Sciatic nerve (tissue), 2 donors: Measurements from ENCODE around the gene SMIM24. TPM values are rescaled to one million over a fixed set of nuclear protein-coding genes. Genes with fewer than 3 reads are reported as not detected.

Experiments used
- ATAC-seq: fragments of 200-7000 bp; cut with Tn5 transposase; one replicate; pipeline ENCODE4 v1.9.1; 2020; ENCODE audit warnings: mild to moderate bottlenecking, moderate library complexity
- DNase-seq: peaks from one replicate; pipeline ENCODE4 v3.0.0-alpha.2; 2020; ENCODE audit warnings: low spot score
- intact Hi-C: fragments of 100-400 bp; cut with DNase I; formaldehyde crosslinking; loops from one replicate; pipeline ENCODE4 v1.14.2; 2022
- total RNA-seq: library from RNA; stranded (reverse); fragmentation: NEBNext Ultra II Directional; extraction: Animal tissue kit (Norgen Biotek cat#: 25700); gene quantifications from one replicate; pipeline ENCODE4 v1.2.1, GENCODE V29; 2021
- donor health status: DM: no; HTN: no; CAD: no.
- donor health status: DM: no; HTN: no; CAD: no.

The SMIM24 gene
- total RNA-seq, 1 donor from 2014 or later = not detected

- intact Hi-C loops = no loop called here
- no peak for ATAC-seq
Measured at GRCh38 chr19:3478409-3479176, 1.7 kb downstream of the SMIM24 start.

GRCh38 chr19:3477951-3478350 lies 2.4 kb downstream of the SMIM24 start:
- no peak for ATAC-seq
- no peak for DNase-seq
- intact Hi-C loops = no loop called here

More at GRCh38 chr19:3478409-3479176, 1.7 kb downstream of the SMIM24 start:
- DNase-seq = no peak

GRCh38 chr19:3477506-3477905 lies 2.8 kb downstream of the SMIM24 start:
- intact Hi-C loops = no loop called here
- ATAC-seq = no peak
- DNase-seq = no peak

- DNase-seq = no peak
- intact Hi-C loops = no loop called here
- ATAC-seq = no peak
Measured at GRCh38 chr19:3476830-3477229, 3.5 kb downstream of the SMIM24 start.

- intact Hi-C loops = no loop called here
- ATAC-seq (no peak), DNase-seq (no peak)
Measured at GRCh38 chr19:3475449-3475848, 4.9 kb downstream of the SMIM24 start.

GRCh38 chr19:3474614-3475013 lies 5.7 kb downstream of the SMIM24 start:
- ATAC-seq = no peak
- intact Hi-C loops = loop anchor here (5.0 kb wide), 1 partner anchor 152 kb away; no protein-coding TSS in a partner anchor
- DNase-seq = no peak

GRCh38 chr19:3474010-3474409 lies 6.3 kb downstream of the SMIM24 start:
- ATAC-seq = no peak
- intact Hi-C loops = loop anchor here (5.0 kb wide), 1 partner anchor 152 kb away; no protein-coding TSS in a partner anchor
- no peak for DNase-seq

- ATAC-seq (peak; percentile 71), DNase-seq (no peak)
- intact Hi-C loops = loop anchor here (5.0 kb wide), 1 partner anchor 150 kb away; no protein-coding TSS in a partner anchor
Measured at GRCh38 chr19:3471954-3472655, 8.2 kb downstream of the SMIM24 start.

- DNase-seq = no peak
- intact Hi-C loops = loop anchor here (5.0 kb wide), 1 partner anchor 148 kb away; no protein-coding TSS in a partner anchor
- ATAC-seq = no peak
Measured at GRCh38 chr19:3470500-3471128, 9.7 kb downstream of the SMIM24 start.

GRCh38 chr19:3469638-3470499 lies 10.5 kb downstream of the SMIM24 start:
- DNase-seq (no peak), ATAC-seq (peak; percentile 2)
- intact Hi-C loops = loop anchor here (5.0 kb wide), 1 partner anchor 148 kb away; no protein-coding TSS in a partner anchor

- ATAC-seq = no peak
- DNase-seq = no peak
- intact Hi-C loops = no loop called here
Measured at GRCh38 chr19:3468211-3468610, 12.1 kb downstream of the SMIM24 start.

GRCh38 chr19:3467437-3468198 lies 12.7 kb downstream of the SMIM24 start:
- intact Hi-C loops = no loop called here
- no peak for DNase-seq
- no peak for ATAC-seq

- intact Hi-C loops = no loop called here
- peak; percentile 25 for ATAC-seq
- no peak for DNase-seq
Measured at GRCh38 chr19:3466635-3467034, 13.7 kb downstream of the SMIM24 start.

GRCh38 chr19:3465552-3465951 lies 14.8 kb downstream of the SMIM24 start:
- intact Hi-C loops = no loop called here
- peak; percentile 6 for ATAC-seq
- no peak for DNase-seq

- DNase-seq = no peak
- intact Hi-C loops = no loop called here
- ATAC-seq = no peak
Measured at GRCh38 chr19:3464587-3465235, 15.6 kb downstream of the SMIM24 start.

- intact Hi-C loops = no loop called here
- DNase-seq = no peak
- no peak for ATAC-seq
Measured at GRCh38 chr19:3463714-3464586, 16.4 kb downstream of the SMIM24 start.
